Measurements from ENCODE around the gene AKR7A2.

Gene AKR7A2

GRCh38 chr1:19325958-19326747 lies 14.2 kb upstream of the AKR7A2 start:
- no peak for DNase-seq (ENCODE audit: low read depth, low spot score)

DNA sequence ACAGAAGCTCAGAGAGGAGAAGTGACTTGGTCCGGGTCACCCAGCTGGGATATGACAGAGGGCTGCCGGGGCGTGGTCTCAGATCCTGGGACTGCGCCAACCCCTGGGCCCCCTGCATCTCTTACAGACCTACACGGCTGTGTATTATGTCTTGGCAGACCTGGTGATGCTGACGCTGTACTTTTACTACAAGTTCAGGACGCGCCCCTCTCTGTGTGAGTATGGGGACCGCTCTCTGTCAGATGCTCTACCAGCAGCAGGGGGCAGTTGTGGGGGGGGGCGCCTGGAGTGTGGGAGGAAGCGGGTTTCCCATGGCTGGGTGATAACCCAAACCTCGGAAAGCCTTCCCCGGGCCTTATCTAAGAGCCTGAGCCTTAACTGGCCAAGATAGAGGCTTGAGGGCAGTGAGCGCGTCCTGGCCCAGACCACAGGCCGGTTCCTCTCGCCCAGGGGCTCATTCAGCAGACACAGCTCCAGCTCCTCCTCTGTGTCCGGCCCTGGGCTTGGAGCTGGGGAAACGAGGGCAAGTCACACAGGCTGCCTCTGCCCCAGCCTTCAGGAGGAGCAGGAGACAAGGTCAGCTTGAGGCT lies 13.5 kb upstream of the AKR7A2 start:
- DNase-seq (ENCODE audit: low read depth, low spot score), result no peak

- DNase-seq (ENCODE audit: low read depth, low spot score), result no peak
Measured at GRCh38 chr1:19324665-19324990, 12.7 kb upstream of the AKR7A2 start.

- no peak for DNase-seq (ENCODE audit: low read depth, low spot score)
Measured at GRCh38 chr1:19323987-19324664, 12.2 kb upstream of the AKR7A2 start.

GRCh38 chr1:19322481-19322880 lies 10.5 kb upstream of the AKR7A2 start:
- no peak for DNase-seq (ENCODE audit: low read depth, low spot score)

- DNase-seq (ENCODE audit: low read depth, low spot score), result no peak
Measured at GRCh38 chr1:19321071-19321470, 9.1 kb upstream of the AKR7A2 start.

DNA sequence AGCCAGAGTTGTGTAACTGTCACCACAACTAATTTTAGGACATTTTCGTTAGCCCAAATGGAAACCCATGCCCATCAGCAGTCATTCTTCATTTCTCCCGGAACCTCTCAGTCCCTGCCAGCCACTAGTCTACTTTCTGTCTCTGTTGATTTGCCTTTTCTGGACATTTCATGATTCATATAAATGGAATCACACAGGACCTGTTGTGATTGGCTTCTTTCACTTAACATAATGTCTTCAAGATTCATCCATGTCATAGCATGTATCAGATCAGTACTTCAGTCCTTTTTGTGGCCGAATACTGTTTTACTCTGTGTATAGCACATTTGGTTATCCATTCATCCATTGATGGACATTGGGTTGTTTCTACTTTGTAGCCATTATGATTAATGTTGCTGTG lies 7.3 kb upstream of the AKR7A2 start:
- no peak for DNase-seq (ENCODE audit: low read depth, low spot score)

- no peak for DNase-seq (ENCODE audit: low read depth, low spot score)
Measured at GRCh38 chr1:19317126-19317910, 5.4 kb upstream of the AKR7A2 start.

DNA sequence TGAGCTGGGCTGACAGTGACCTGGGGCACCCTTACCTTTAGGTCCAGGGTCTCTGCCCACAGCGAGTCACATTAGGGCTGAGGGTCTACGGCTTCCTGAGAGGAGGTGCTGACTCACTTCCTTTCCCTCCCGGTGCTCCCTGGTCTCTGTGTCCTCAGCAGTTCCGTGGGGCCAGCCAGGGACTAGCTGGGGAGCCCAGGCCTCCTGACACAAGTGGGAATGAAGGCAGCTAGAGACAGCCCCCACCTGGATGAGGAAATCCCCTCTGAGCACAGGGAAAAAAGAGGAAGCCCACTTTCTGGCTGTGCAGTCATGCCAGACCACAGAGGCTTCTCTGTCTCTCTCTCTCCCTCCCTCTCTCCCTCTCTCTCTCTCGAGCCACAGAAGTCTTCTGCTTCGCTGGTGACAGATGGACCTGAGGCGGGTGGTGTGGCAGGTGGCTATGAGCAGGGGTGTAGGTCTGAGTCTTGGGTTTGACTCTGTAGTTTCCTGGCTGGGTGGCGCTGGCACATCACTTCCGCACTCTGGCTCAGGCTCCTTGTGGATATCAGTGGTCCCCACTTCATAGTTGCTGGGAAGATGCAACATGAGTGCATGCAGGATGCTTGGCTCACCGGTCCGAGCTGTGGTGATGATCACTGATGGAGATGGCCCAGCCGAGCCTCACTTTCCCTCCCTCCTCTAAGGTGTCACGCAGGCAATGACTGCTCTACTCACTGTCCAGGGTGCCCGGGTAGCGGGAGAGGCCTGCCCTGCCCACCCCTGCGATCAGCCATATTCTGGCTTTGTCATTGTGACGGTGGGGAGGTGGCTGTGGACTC lies 3.6 kb upstream of the AKR7A2 start:
- DNase-seq (ENCODE audit: low read depth, low spot score), result peak; percentile 43

DNA sequence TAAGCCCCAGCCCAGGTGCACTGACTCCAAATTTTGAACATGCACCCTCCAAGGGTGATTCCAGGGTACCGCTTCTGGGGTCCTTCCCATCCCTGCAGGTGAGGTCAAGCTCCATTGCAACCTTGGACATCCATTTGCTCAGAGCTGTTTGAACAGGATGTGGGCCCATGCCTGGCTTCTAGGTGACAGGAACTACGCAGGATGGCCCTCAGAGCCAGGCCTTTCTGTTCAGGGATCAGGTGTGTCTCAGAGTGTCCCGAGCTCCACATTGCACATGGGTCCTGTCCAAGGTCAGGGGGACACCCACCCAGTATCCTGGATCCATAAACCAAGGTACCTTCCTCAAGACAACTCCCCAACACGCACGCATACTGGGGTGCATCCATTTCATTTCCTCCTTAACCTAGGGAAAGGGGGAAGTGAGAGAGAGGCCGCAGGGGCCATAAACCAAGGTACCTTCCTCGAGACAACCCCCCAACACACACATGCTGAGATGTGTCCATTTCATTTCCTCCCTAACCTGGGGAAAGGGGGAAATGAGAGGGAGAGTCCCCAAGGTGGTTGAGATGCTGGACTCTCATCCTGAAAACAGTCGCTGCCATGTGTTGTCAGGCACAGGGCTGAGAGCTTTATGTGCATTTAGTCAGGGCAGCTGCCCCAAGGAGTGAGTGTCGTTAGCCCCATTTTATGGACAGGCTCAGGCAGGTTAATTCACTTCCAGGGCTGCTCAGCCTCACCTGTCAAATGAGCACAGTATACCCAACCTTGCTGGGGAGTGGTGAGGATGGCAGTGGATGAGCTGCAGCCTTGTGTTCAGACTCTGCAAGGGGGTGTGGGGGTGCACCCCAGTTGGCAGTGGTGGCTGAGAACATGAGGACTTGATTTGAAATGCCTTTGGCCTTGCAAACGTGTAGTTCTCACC lies 2.3 kb upstream of the AKR7A2 start:
- DNase-seq (ENCODE audit: low read depth, low spot score), result no peak

GRCh38 chr1:19313636-19313959 lies 1.7 kb upstream of the AKR7A2 start:
- no peak for DNase-seq (ENCODE audit: low read depth, low spot score)

- no peak for DNase-seq (ENCODE audit: low read depth, low spot score)
Measured at GRCh38 chr1:19312782-19313635, 1.1 kb upstream of the AKR7A2 start.

DNA sequence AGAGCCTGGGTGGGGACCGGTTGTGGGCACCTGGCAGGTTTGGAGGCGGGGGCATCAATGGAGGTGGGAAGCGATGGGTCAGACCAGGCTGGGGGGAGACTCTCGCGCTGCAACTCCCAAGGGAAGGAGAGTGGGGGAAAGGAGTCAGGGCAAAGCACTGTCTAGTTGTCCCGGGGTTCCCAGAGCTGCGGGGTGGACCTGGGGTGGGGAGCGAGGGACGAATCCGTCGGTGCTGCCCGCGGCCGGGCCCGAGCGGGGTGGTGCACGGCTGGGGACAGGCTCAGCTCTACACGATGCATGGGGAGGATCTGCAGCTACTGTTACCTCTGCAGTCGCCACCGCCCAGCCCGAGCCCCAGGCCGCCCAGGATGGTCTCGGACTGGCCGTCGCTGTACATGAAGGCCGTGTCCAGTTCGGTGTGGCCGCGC lies 427 bp downstream of the AKR7A2 start:
- DNase-seq (ENCODE audit: low read depth, low spot score), result peak; percentile 34

DNA sequence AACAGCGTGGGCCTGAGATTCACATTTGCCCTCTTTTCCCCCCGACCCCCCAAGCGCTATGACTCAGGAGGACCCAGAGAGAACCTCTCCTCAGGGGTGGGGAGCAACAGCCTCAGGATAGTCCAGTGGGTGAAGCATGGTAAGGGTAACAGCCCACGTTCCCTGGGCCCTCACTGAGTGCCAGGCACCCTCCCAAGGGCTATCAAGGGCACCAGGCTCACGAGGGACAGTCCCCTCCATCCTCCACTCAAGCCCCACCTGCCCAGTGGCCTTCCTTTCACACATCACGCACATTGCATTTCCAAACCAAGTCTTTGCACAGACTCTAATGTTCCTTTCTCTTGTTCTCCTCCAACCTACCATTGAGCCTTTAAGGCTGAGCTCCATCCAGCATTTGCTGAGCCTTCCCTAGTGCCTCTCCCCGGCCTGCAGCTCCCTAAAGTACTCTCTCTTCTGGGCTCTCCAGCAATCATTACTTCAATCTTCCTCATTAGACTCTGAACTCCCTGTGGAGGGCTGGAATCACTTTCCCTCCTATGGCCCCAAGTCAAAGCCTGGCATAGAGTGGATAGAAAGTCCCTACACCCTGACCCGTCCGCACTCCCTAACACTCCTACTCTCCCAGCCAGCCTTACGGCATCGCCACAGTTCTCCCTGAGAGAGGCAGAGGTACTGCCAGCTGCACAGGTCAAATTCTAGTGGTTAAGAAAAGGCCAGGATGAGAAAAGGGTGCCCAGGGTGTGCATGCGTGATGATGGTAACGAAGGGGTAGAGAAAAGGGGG lies 1.0 kb downstream of the AKR7A2 start:
- no peak for DNase-seq (ENCODE audit: low read depth, low spot score)

DNA sequence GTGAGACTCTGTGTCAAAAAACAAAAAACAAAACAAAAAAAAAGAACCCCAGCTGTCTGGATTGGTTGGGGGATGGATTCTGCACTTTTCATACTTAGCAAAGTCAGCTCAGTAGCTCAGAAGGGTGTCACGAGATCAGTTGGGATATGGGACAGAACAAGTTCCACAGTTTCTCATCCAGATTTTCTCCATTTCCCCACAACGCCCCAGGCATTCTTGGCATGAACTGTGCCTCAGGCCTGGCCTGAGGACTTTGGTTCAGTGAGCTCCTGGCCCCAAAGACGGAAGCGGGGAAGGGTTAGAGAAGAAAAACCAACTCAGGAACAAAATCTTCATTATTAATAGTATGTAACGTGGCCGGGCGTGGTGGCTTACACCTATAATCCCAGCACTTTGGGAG lies 1.9 kb downstream of the AKR7A2 start:
- no peak for DNase-seq (ENCODE audit: low read depth, low spot score)

- peak; percentile 66 for DNase-seq (ENCODE audit: low read depth, low spot score)
Measured at GRCh38 chr1:19309123-19309813, 2.7 kb downstream of the AKR7A2 start.

DNA sequence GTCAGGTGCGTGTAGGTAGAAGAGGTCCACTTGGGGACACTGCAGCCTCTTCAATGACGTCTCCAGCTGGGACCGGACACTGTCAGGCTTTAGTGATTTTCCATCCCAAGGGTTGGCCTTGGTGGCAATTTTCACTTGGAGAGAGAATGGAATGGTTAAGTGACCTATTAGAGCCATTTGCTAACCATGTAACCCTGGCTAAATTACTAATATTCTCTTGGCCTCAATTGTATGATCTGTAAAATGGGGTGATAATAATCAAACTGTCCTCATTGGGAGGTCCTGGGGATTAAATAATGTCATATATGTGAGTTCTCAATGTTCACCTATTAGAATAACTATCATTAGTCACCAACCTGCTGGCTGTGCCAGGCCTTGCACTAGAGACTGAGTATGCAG lies 3.4 kb downstream of the AKR7A2 start:
- DNase-seq (ENCODE audit: low read depth, low spot score), result no peak

Data from astrocyte of the hippocampus (primary cell).